Fibroblast of skin of right biceps (primary cell): ENCODE measurements around the gene LYSMD3.
"Not testable (repeated sequence)": the region's sequence is repeated elsewhere in the genome, so short reads cannot be mapped to it uniquely, and the experiment has no call there.

Source experiments
- DNase-seq: peaks from one replicate; pipeline ENCODE4 v3.0.0-alpha.2; 2013

The LYSMD3 gene

DNA sequence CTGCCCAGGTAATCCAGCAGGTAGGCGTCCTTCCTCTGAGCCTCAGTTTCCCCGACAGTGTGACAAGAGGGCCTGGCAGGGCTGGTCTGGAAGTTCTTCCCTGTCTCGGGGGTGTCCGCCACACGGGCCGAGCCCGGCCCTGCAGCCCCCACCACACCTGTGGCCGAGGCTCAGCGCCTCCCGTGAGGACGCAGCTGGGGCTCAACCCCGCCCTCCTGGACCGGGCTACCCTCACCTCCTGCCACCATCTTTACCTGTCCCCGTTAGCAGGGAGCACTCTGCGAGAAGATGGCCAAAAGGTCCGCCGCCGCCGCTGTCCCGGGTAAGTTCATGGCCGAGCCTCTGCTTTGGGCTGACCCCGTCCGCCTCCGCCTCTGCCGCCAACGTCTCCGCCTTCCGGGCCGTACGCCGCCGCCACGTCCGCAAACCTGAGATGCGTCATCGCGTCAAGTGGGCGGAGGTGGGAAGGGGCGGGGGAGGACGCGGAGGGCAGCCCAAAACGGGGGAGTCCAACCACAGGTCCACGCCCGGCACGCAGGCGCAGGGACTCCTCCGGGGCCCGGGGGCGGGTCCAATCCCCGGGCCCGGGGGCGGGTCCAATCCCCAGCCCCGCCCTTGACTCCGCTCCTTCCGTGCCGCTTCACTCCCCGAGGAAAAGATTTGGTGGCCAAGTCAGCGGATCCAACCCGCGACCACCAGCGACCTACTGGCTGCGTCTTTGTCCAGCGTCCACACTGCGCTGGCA lies at the start of gene LYSMD3:
TSS of gene LYSMD3 (minus strand) at position 391 of the 745 bp plus-strand sequence. CDS start 4,295 bp downstream, outside the sequence.
- DNase-seq = peak; percentile 98

DNA sequence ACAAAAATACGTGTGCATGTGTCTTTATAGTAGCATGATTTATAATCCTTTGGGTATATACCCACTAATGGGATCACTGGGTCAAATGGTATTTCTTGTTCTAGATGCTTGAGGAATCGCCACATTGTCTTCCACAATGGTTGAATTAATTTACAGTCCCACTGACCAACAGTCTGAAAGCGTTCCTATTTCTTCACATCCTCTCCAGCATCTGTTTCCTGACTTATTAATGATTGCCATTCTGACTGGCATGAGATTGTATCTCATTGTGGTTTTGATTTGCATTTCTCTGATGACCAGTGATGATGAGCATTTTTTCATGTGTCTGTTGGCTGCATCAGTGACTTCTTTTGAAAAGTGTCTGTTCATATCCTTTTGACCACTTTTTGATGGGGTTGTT lies 47.2 kb upstream of the LYSMD3 start:
- not testable (repeated sequence) for DNase-seq

DNA sequence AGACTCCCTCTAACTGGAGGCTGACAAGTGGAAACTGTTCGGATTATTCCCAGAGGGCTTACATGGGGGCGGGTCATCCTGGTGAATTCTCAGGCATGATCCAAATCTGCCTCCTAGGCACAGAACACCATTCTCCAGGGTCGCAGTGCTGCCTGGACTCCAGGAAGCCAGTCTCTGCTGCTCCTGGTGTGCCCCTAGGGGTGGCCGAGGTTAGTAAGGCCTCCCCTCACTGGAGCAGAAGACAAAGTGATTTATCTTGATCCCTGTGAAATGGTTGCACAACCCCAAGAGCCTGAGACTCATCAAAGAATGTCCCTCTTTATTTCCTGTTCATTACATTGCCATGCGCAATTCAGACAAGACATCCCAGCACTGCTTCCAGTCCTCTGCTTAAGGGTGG lies 46.3 kb upstream of the LYSMD3 start:
- DNase-seq = no peak

DNA sequence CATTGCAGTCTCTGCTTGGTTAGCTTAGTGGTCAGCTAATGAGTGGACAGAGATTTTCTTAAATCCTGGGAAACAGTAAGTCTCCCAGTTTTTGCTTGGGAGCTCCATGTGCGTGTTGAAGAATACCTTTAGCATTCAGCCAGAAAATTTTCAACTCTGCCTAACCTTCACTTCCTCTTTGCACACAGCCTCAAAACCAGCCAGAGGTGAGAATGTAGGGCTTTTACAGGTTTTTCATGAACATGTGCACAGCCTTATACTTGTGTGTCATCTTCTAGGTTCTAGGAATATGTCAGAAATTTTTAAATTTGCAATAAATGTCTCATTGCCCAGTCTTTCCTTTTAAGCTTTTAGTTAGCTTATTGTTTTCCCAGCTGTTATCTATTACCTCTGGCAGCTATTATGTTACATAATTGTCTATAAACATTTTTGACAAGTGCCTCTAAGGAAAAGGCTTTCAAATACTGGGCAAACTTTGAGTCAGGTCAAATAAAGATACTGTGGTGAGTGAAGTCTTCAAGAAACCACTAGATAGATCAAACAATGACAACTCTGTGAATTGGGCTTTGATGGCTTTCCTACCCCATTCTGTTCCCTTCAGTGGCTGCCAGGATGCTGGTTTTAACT lies 41.9 kb upstream of the LYSMD3 start:
- no peak for DNase-seq

DNA sequence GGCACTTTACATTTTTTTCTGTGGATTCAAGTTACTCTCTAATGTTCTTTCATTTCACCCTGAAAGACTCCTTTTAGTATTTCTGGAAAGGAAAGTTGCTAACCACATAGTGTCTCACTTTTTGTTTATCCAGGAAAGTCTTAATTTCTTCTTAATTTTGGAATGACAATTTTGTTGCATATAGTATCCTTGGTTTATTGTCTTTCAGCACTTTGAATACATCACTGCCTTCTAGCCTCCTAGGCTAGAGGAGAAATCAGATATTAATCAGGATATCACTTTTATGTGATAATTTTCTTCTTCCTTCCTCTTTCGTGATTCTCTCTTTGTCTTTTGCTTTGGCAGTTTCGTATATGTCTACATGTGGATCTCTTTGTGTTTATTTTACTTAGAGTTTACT lies 40.6 kb upstream of the LYSMD3 start:
- no peak for DNase-seq

DNA sequence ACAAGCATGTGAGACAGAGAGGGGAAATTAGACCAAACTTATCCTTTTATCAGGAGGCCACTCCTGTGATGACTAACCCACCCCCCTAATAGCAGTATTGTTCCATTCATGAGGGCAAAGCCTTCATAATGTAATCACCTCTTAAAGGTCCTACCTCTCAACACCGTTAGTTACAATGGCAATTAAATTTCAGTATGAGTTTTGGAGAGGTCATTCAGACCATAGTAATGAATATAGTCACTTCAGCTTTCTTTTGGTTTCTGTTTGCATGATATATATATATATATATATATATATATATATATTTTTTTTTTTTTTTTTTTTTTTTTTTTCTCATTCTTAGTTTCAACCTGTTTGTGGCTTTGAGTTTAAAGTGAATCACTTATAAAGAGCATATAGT lies 39.7 kb upstream of the LYSMD3 start:
- no peak for DNase-seq

DNA sequence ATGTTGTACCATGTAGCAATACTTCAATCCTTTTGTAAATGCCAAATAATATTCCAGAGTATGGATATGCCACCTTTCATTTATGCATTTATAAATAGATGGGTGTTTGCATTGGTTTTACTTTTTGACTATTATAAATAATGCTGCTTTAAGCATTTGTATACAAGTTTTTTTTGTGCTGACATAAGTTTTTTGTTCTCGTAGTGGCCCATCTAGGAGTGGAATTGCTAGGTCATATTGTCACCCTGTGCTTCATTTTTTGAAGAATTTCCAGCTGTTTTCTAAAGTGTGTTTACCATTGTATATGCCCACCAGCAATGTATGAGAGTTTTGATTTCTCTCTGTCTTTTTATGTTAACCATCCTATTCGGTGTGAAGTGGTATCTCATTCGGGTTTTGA lies 36.1 kb upstream of the LYSMD3 start:
- DNase-seq = no peak

DNA sequence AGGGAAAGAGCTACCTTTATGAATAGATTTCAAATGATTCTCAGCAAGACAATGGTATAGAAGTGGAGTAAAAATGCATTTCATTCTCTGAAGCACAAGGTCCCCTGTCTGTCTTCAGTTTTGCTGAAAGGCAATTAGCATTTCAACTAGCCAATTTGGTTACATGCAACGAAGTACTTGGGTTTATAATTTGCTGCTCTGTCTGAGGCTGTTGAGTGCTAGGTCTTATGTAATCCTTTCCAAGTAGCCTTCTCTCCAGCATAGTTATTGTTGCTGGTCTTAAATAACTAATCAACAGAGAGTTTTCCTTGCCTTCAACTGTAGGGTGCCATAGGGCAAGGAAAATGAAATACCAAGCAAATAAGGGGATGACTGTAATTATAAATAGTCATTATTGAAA lies 33.7 kb upstream of the LYSMD3 start:
- DNase-seq = no peak

DNA sequence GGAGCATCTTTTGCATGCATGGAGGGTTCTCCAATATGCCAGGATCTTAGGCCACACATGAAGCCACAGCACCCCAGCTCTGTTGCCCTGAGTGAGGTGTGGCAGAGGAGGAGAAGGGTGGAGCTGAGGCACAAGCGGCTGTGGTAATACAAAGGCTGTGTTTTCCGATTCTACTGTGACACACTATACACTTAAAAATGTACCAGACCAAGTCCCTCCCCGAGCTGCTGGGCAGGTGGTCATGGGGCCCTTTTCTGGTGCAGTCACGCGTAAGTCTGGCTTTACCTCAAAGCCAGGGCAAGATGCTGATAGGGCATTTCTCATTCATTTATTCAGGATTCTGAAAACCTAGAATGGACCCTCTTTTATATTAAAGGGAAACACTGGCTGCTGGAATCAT lies 33.0 kb upstream of the LYSMD3 start:
- no peak for DNase-seq

DNA sequence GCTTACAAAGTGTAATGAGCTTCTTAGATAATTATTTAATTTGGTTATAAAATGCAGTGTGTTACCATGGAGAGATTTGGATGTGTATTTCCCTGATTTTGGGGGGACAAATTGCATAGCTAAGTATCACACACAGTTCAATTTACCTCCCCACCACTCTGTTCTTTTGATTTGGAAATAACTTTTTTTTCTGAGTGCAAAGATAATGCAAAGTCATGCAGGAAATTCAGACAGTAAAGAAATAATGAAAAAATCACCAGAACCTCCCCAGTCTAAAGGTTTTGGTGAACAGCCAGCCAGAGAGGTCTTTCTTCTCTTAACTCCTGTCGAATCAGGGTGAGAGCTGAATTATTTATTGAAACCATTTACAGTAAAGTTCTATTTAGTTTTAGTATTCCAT lies 32.4 kb upstream of the LYSMD3 start:
- no peak for DNase-seq

DNA sequence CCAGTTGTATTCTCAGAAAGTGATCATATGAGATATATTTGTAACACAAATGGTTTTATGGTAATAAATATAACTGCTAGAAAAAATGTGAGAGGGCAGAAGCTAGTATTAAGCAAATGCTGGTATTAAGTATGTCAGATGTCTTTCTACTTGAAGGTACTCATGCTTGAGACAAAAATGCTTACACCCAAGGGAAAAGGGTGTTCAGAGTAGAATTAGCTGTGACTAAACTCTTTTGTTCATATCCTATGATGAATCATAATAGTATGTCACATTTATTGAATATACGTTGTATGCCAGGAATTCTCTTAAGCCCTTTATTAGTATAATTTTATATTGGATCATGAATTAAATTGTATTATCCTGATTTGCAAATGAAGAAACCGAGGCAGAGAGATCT lies 31.4 kb upstream of the LYSMD3 start:
- no peak for DNase-seq

DNA sequence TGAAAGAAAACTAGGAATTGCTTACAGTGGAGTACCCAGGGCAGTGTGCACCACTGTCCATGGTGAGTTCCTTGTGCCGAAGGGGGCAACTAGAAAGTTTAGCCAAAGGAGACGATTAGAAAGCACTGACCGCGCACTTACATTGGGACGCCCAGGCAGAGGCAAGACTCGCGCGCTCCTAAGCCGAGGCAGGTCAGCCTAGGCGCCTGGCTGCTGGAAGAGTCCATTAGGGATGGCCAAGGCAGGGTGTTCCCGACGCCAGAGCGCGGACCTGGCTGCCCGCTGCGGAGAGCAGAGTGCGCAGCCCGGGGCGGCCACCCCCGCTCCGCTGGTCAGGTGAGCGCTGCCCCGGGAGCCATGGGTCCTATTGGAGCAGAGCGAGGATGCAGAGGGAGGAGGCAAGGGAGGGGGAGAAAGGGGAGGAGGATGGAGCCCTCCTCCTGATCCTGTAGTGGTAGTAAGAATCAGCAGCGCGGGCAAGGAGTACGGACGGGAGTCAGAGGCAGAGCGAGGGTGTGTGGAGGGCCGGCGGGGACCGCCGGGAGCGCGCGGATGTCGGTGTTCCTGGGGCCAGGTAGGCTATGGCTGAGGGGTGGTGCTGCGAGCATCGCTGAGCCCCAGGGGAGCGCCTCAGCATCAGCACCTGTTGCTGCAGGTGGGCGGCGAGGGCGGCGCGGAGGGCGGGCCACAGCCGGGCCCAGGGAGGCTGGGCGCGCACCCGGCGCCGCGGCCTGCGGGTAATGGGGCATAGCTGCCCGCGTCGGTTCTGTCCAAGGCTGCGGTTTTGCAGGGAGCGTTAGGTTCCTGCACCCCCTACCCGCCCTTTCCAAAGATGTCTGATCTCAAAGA lies 29.2 kb upstream of the LYSMD3 start, which contains the start of gene ADGRV1:
TSS of gene ADGRV1 (plus strand) at position 454 of the 849 bp plus-strand sequence. CDS start at position 553, 99 bp downstream.
- DNase-seq = peak; percentile 70

DNA sequence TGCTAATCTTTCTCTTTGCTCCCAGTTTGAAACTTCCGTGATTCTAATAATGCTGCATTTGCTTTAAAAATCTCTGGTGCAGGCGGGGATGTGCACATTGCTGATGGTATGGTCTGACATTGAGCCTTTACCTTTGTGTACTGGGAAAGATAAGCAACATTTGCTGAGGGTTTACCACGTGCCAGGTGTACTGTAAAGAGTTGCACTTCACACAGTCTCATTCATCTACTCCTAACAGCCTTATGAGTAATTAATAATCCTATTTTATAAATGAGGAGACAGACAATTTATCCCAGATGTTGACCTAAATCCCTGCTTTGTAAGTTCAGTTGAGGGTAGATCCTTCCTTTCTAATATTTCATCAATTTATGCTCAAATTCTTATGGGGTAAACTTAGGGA lies 28.5 kb upstream of the LYSMD3 start:
- DNase-seq = no peak

DNA sequence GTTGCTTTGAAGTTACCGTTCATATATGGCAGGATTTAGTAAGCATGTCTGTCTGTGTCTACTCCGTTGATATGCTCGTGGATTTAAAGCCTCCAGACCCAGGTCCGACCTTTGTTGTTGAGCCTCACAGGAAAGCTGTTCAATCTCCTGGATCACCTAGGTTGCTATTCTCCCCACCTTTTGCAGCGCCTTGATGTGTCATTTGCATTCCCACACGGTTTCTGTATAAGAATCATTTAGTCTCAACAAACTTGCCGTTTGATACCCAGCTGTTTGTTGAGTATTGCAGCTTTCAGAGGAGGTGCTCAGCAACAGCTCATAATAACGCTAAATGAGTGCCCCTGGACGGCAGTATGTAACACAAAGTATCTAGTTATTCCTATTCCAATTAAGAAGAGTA lies 28.0 kb upstream of the LYSMD3 start:
- DNase-seq = no peak

DNA sequence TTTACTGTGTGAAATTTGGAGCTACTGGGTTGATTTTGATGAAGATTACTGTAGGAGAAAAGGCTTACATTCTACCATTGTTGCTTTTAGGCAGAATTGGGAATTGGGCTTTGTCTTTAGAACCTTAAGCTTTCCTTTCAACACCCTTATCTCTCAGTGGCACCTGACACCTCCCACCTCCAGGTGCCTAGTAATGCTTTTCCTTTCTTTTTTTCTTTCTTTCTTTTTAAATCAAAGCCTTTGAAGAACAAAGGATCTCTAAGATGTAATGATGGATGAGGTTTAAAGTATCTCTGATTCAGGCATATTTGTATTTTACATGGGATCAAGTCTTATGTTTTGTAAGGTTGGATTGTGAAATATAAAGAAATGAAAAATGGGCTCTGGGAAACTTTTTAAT lies 26.3 kb upstream of the LYSMD3 start:
- DNase-seq = no peak

DNA sequence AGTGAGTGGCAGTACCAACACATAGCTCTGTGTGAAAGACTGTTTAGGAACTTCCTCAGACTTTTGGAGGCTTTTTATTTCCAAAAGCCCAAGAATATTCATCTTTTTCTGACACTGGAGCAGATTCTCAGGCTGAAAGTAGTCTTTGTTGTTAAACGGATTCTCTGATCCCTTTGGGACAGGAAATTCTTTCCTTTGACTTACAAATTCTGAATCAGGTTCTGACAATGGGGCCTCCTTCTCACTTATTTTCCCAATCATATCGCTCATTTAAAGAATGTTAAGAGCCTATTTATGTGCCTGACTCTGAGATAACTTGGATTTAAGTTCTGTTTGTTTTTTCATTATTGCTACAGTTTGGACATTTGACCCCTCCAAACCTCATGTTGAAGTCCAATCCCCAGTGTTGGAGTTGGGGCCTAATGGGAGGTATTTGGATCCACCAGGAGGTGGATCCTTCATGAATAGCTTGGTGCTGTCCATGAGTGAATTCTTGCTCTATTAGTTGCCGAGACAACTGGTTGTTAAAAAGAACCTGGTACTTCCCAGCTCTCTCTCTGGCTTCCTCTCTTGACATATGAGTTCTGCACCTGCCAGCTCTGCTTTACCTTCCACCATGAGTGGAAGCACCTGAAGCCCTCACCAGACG lies 25.1 kb upstream of the LYSMD3 start:
- DNase-seq = no peak

DNA sequence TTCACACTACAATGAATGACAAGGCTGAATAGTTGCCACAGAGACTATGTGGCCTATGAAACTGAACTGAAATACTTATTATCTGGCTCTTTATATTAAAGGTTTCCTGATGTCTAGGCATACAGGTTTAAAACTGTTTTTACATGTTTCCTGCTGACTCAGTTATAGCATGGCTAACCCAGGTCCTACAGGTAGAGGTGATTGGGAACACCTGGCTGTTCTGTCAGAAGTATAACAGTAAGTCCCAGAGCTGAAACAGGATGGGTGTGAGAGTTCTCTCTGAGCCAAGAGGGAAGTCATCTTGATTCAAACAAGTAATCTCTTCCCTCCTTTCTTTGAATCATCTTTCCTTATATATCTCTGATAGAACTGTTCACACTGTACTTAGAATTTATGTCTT lies 24.3 kb upstream of the LYSMD3 start:
- no peak for DNase-seq

DNA sequence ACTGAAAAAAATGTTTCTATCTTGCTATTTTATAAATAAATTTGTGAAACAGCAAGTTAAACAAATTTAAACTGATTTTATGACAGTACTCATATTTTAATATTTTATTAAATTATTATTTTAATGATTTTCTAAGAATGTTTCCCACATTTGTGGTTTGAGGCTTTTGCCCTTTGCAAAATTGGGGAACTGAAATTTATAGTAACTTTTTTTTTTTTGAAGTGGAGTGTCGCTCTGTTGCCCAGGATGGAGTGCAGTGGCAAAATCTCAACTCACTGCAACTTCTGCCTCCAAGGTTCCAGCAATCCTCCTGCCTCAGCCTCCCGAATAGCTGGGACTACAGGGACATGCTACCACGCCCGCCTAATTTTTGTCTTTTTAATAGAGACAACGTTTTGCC lies 22.0 kb upstream of the LYSMD3 start:
- DNase-seq = no peak

DNA sequence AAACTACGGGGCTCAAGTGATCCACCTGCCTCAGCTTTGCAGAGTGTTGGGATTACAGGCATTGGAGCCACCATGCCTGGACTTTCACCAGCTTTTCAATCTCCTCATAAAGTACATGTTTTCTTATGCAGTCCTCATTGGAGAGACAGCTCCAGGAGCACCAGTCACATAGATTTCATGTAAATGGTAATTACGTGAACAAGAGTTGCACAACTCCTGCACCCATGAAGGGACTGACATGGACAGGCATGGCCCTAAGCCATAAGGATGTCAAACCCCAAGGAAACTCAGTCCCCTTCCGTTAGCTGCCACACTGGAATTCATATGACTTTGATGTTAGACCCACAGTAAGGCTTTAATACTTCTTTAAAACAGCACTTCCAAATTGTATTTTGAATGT lies 21.6 kb upstream of the LYSMD3 start:
- no peak for DNase-seq

DNA sequence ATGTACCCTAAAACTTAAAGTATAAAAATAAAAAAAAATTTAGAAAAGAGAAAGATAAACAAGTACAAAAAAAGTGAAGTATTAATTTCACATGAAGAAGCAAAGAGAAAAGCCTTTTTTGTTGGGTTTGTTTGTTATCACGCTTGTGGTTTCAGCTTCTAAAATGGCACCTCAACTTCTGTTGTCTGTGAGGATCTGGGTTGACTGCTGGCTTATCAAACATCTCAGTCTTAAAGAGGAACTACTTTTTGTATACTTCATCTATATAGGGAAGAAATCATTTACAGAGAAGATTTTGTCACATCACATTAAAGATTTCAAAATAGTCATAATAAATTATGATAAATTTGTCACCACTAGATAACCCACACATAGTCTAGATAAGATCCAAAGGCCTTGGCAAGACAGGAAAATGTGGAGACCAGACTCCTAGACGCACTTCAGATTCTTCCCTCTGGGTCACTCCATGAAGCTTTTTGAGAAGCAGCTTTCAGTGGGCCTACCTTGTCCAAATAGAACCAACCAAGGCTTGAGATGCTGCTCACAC lies 20.4 kb upstream of the LYSMD3 start:
- no peak for DNase-seq

DNA sequence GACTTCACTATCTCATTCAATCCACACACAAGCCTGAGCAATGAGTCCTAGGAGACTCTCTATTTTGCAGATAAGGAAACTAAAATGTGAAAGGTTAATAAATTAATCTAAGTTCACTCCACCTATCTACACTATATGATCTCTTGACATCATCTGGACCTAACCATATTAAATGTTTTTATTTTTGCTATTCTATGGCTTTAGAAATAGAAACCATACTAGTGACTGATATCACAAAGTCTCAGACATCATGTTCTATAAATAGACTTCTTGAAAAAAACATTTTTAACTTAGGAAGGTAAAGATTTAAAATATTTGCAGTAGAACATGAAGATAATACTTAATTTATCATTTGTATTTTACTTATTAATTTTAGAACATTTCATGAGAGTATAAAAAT lies 19.8 kb upstream of the LYSMD3 start:
- no peak for DNase-seq

DNA sequence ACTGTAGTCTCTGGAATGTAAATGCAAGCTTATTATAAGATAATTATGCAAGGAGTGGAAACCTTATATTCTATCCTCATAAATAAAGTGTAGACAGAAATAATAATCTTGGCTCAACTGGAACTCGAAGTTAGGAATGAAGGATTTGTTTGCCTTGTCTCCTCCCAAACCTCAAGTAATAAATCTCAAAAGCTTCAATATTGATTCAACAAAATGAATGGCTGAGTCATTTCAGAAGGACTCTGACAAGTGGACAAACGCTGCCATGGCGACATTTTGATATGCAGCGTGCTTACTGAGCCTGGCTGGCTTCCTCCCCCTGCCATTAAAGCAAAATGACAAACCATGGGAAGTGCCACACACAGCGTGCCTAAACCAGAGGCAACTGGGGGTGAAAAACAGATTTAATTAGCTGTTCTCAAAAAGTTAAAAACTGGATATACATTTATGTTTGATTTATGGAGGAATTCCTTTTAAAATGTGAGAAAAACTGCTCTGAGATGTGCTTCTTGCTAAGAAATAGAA lies 18.7 kb upstream of the LYSMD3 start:
- peak; percentile 79 for DNase-seq

DNA sequence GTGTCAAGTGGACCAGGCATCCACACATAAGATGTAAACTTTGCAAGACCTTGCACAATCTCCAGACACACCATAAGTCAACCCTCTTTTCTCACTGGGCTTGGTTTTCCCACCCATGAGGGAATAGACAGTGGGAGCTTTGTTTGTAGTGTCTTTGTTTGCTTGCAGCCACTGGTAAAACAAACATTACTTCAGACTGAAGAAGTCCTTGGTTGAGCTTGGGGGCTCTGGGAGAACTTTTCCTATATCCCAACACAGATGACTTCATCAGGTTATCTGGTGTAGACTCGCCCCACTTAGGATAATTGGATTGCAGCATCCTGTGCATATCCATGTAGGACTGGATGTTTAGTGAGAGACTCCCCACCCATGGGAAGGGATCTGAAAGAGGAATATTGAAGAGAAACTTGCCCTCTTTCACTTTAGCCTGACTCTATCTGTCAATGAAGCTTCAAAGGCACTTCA lies 17.7 kb upstream of the LYSMD3 start:
- DNase-seq = no peak
